LHCN-M2 (cell line): Measurements from ENCODE around the gene SLC25A34. TPM values are rescaled to one million over a fixed set of nuclear protein-coding genes. Genes with fewer than 3 reads are reported as not detected.

Source experiments
- DNase-seq: peaks from one replicate; pipeline ENCODE4 v3.0.0-alpha.2; 2012; ENCODE audit warnings: low read depth
- total RNA-seq: library from RNA; depleted of rRNA; stranded (reverse); fragments of >200 nt; gene quantifications from 2 replicates; pipeline ENCODE4 v1.2.3, GENCODE V29; 2014

The SLC25A34 gene
- total RNA-seq, 1 experiment from 2014 or later: 0.40 TPM

GRCh38 chr1:15751717-15752116 lies 15.7 kb downstream of the SLC25A34 start:
- no peak for DNase-seq

- DNase-seq: no peak
Observed at GRCh38 chr1:15753776-15754175, 17.7 kb downstream of the SLC25A34 start.

- no peak for DNase-seq
Observed at GRCh38 chr1:15755021-15755645, 19.1 kb downstream of the SLC25A34 start.

GRCh38 chr1:15755646-15756040 lies 19.6 kb downstream of the SLC25A34 start:
- DNase-seq: no peak

- no peak for DNase-seq
Observed at GRCh38 chr1:15756143-15757015, 20.3 kb downstream of the SLC25A34 start.

- DNase-seq: no peak
Observed at GRCh38 chr1:15757016-15757543, 21.0 kb downstream of the SLC25A34 start.

- no peak for DNase-seq
Observed at GRCh38 chr1:15757575-15758342, 21.7 kb downstream of the SLC25A34 start.

- DNase-seq: no peak
Observed at GRCh38 chr1:15758343-15758931, 22.4 kb downstream of the SLC25A34 start, which contains the start of gene FBLIM1. FBLIM1 (plus strand) TSS chr1:15758795; CDS start chr1:15764984, 6,189 bp downstream.

- no peak for DNase-seq
Observed at GRCh38 chr1:15758953-15759661, 23.0 kb downstream of the SLC25A34 start.

GRCh38 chr1:15760520-15761211 lies 24.6 kb downstream of the SLC25A34 start:
- peak; percentile 47 for DNase-seq

GRCh38 chr1:15761366-15762128 lies 25.5 kb downstream of the SLC25A34 start:
- no peak for DNase-seq

GRCh38 chr1:15762546-15762945 lies 26.5 kb downstream of the SLC25A34 start:
- DNase-seq: no peak

- no peak for DNase-seq
Observed at GRCh38 chr1:15764269-15764764, 28.3 kb downstream of the SLC25A34 start.

- DNase-seq: no peak
Observed at GRCh38 chr1:15764890-15765289, 28.8 kb downstream of the SLC25A34 start.

GRCh38 chr1:15765495-15766194 lies 29.6 kb downstream of the SLC25A34 start:
- peak; percentile 85 for DNase-seq

- DNase-seq: no peak
Observed at GRCh38 chr1:15767941-15768340, 31.9 kb downstream of the SLC25A34 start.

- no peak for DNase-seq
Observed at GRCh38 chr1:15768388-15768787, 32.3 kb downstream of the SLC25A34 start.

GRCh38 chr1:15770313-15770962 lies 34.4 kb downstream of the SLC25A34 start:
- no peak for DNase-seq
